ENCODE measurements around the gene EGFL6. TPM values are rescaled to one million over a fixed set of nuclear protein-coding genes. Genes with fewer than 3 reads are reported as not detected.

The EGFL6 gene
- total and polyA plus RNA-seq, 10 of the 15 experiments (the other 5 are each of a cell fraction or from before 2014, with no cell fraction given) = 0.03 TPM; not detected in 9

- Histone ChIP-seq H3K9me3 (replicated peaks; ENCODE audit: control insufficient read depth, insufficient read depth, low read length) (no peaks in the 10 kb centered on the region), H4K20me1 (ENCODE audit: control insufficient read depth, insufficient read depth) (no peaks in the 10 kb centered on the region), H3K36me3 (ENCODE audit: control insufficient read depth in 2 of 2, insufficient read depth in 2 of 2, low read length in 1 of 2) (peaks cover 0 to 4% of the 10 kb centered on the region in 2 experiments; a peak in 1 of 4 replicates), H3K79me2 (ENCODE audit: control insufficient read depth, insufficient read depth, low read length) (peaks cover 5% of the 10 kb centered on the region; the same call in 1 of the 2 replicates), H3K27ac (ENCODE audit: control insufficient read depth, insufficient read depth) (peak overlapping the region; percentile 5; the same call in 1 of the 2 replicates), H3K27me3 (replicated peaks in 1 of 2; ENCODE audit: control insufficient read depth in 2 of 2, insufficient read depth in 2 of 2, low read length in 1 of 2) (no peaks in the 10 kb centered on the region), H3K4me1 (ENCODE audit: control insufficient read depth, insufficient read depth, low read length) (peaks cover 40% of the 10 kb centered on the region), H3K4me2 (ENCODE audit: control insufficient read depth, insufficient read depth) (no peak overlapping the region), H3K4me3 (no peak overlapping the region), H3K9ac (ENCODE audit: control insufficient read depth, insufficient read depth, low read length) (no peak overlapping the region), H2AFZ (ENCODE audit: control insufficient read depth, low read depth, low read length) (no peak overlapping the region)
- ChIA-PET RAD21 (ENCODE audit: unreplicated experiment) (interaction anchor here (1.4 to 6.4 kb wide), 2 partner anchors 28 to 66 kb away, joined by 4 to 103 read pairs; partner anchors contain the start of genes OFD1 and TRAPPC2), POLR2A (interaction anchor here (4.7 to 4.9 kb wide), 2 partner anchors 20 to 29 kb away, joined by 45 to 49 read pairs; partner anchors contain the start of gene RAB9A), CTCF (interaction anchor here (1.3 to 1.8 kb wide), 2 partner anchors 69 to 81 kb away, joined by 4 to 5 read pairs; no protein-coding TSS in a partner anchor), SMC1A (ENCODE audit: uncharacterized antibody, unreplicated experiment) (interaction anchor here (4.2 to 6.5 kb wide), 3 partner anchors 19 to 27 kb away, joined by 79 to 136 read pairs (median 115); partner anchors contain the start of gene RAB9A)
- intact Hi-C loops (cut with micrococcal nuclease; ENCODE audit: unreplicated experiment) (loop anchor here (2.0 to 10.0 kb wide), 2 partner anchors 29 to 723 kb away; no protein-coding TSS in a partner anchor), in situ Hi-C loops (cut with MboI) (loop anchor here (25.0 kb wide), 1 partner anchor 706 kb away; no protein-coding TSS in a partner anchor)
- TF ChIP-seq ZNF24 (IDR thresholded peaks at IDR 0.05) (no peak), SIX5 (IDR thresholded peaks at IDR 0.05; ENCODE audit: low read depth, low read length, severe bottlenecking) (no peak), SUPT20H (IDR thresholded peaks at IDR 0.05; ENCODE audit: borderline replicate concordance, control insufficient read depth, low read depth, low read length) (no peak), SMC3 (IDR thresholded peaks at IDR 0.05; ENCODE audit: borderline replicate concordance, low read length) (no peak), TBL1XR1 (IDR thresholded peaks at IDR 0.05; ENCODE audit: low read depth, low read length) (no peak), EED (IDR thresholded peaks at IDR 0.05; ENCODE audit: low read depth) (no peak), NBN (IDR thresholded peaks at IDR 0.05) (no peak), ZNF274 (IDR thresholded peaks at IDR 0.05; ENCODE audit: insufficient read depth, insufficient read length) (no peak), IRF5 (IDR thresholded peaks at IDR 0.05; ENCODE audit: borderline replicate concordance) (no peak)
- TF ChIP-seq, protein P1, sequence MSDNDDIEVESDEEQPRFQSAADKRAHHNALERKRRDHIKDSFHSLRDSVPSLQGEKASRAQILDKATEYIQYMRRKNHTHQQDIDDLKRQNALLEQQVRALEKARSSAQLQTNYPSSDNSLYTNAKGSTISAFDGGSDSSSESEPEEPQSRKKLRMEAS (IDR thresholded peaks at IDR 0.05; ENCODE audit: low read depth, low read length) = no peak
- FAIRE-seq = peak; percentile 7
- ATAC-seq = no peak
- no peak for DNase-seq (ENCODE audit: low read depth, low spot score)
- no TSS peak for BruUV-seq (replicated peaks)
These were observed 98.5 kb downstream of the EGFL6 start for GRCh38 chrX:13667919-13668318.
